Stomach (tissue), 9 donors: ENCODE data around the gene SLC33A1. TPM values are rescaled to one million over a fixed set of nuclear protein-coding genes. Genes with fewer than 3 reads are reported as not detected.
"Not testable (repeated sequence)": the region's sequence is repeated elsewhere in the genome, so short reads cannot be mapped to it uniquely, and the experiment has no call there.

Experiments
- DNase-seq, 2 donors: peaks; one replicate each; pipeline versions ENCODE4 v3.0.0 to v3.0.0-alpha.2; 2013 to 2019
- H3K27ac ChIP-seq, 5 donors: fragments of 200-600 bp in 4 of 5; sonication (generic) in 4 of 5; one replicate each; pipeline ENCODE4 v1.5.1; 2013 to 2019; ENCODE audit warnings: mild to moderate bottlenecking in 1 of 5, moderate library complexity in 1 of 5
- H3K27me3 ChIP-seq, 3 donors: fragments of 200-600 bp; sonication (generic); one replicate each; pipeline ENCODE4 v1.5.1; 2017 to 2019; ENCODE audit warnings: mixed run types in 1 of 3
- H3K36me3 ChIP-seq, 4 donors: fragments of 200-600 bp; sonication (generic); 1 replicate in 3 of 4; 2 replicates in 1 of 4; pipeline ENCODE4 v1.5.1; 2016 to 2019
- H3K4me1 ChIP-seq, 4 donors: fragments of 200-600 bp; sonication (generic); one replicate each; pipeline ENCODE4 v1.5.1; 2016 to 2019
- H3K4me3 ChIP-seq, 4 donors: fragments of 200-600 bp; sonication (generic) in 3 of 4; one replicate each; pipeline ENCODE4 v1.5.1; 2016 to 2019; ENCODE audit warnings: mild to moderate bottlenecking in 1 of 4
- H3K9me3 ChIP-seq, 4 donors: fragments of 200-600 bp; sonication (generic); one replicate each; pipeline ENCODE4 v1.5.1; 2016 to 2019
- CTCF ChIP-seq, 7 experiments: fragments of 450-650 bp in 4 of 7; fragments of 200-600 bp in 3 of 7; sonication (generic) in 3 of 7; IDR thresholded peaks; one replicate each; pipeline ENCODE4 v1.5.1; 2016 to 2019; ENCODE audit warnings: antibody characterized with exemption in 7 of 7, control low read depth in 2 of 7, mild to moderate bottlenecking in 1 of 7
- EP300 ChIP-seq: sonication (generic); formaldehyde crosslinking; IDR thresholded peaks from one replicate; pipeline ENCODE4 v1.6.1; 2017; ENCODE audit warnings: antibody characterized with exemption
- POLR2A ChIP-seq, 4 donors: fragments of 450-650 bp; IDR thresholded peaks; one replicate each; pipeline ENCODE4 v1.6.1; 2016; ENCODE audit warnings: antibody characterized with exemption in 4 of 4, control low read depth in 2 of 4, mild to moderate bottlenecking in 1 of 4, moderate library complexity in 1 of 4
- POLR2AphosphoS5 ChIP-seq, 3 donors: sonication (generic); formaldehyde crosslinking; IDR thresholded peaks; one replicate each; pipeline ENCODE4 v1.6.1; 2016; ENCODE audit warnings: antibody characterized with exemption in 3 of 3
- WGBS, 5 donors: extraction: QIAGEN DNeasy Blood & Tissue Kit in 3 of 5; methylation state at CpG; one replicate each; pipeline versions ENCODE4 v1.1.5 to v1.1.7; 2013 to 2018; 5-methylcytosine and 5-hydroxymethylcytosine counted together
- intact Hi-C: fragments of 100-400 bp; cut with DNase I; formaldehyde crosslinking; loops from one replicate; pipeline ENCODE4 v1.15.1; 2023; ENCODE audit warnings: low total_unique reads
- polyA plus RNA-seq, 3 donors: library from polyadenylated mRNA; stranded (reverse); fragments of 200-250 nt; gene quantifications; one replicate each; pipeline ENCODE4 v1.2.3, GENCODE V29; 2013
- total RNA-seq, 5 donors: library from RNA; depleted of rRNA; stranded (reverse); fragments of >200 nt; gene quantifications; one replicate each; pipeline versions ENCODE4 v1.1.0 to v1.2.3, GENCODE V29; 2014 to 2016
- donor health status: healthy with polysubstance abuse.
- donor health status: Bipolar disorder and iron deficiency.
- donor health status: healthy.

The SLC33A1 gene
- total and polyA plus RNA-seq, 8 donors: 3.1 to 51.0 (median 10.8) TPM

GRCh38 chr3:155890671-155891190 lies 36.5 kb upstream of the SLC33A1 start:
- Histone ChIP-seq H3K4me1 (peaks cover 0 to 32% (median 15%) of the 10 kb centered on the region in 4 donors), H3K4me3 (no peak overlapping the region), H3K9me3 (no peaks in the 10 kb centered on the region), H3K27me3 (no peaks in the 10 kb centered on the region), H3K36me3 (peaks cover 0 to 27% (median 24%) of the 10 kb centered on the region in 4 donors), H3K27ac (no peak overlapping the region)
- WGBS, 5 donors: 10 to 18% (median 12%) methylated on average over 2 of the region's 2 CpGs
- peak in 1 of 2 donors; percentile 38 for DNase-seq
- intact Hi-C loops: no loop called here
- TF ChIP-seq POLR2A (IDR thresholded peaks at IDR 0.05) (no peak), CTCF (IDR thresholded peaks at IDR 0.05) (no peak), EP300 (no peak), POLR2AphosphoS5 (IDR thresholded peaks at IDR 0.05) (no peak)

- intact Hi-C loops: no loop called here
Observed at GRCh38 chr3:155889952-155890351, 35.7 kb upstream of the SLC33A1 start.

DNA sequence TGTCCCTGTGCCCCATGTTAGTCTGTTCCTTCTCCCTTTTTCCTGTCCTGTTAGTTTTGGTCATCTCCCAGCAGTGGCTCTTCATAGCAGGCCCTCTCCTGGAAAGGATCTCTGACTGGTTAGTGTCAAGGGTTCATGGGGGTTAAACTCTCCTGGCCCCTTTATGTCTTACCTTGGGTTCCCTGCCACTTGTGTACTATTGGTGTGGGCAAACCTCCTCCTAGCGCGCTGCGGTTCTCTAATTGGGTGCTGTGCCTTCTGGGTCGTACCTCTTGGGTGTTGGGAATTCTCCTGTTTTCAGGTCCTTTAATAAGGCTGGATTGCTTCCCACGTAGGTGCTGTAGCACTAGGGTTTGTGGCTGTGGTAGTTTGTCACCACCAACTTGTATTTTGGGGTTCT lies 35.0 kb upstream of the SLC33A1 start:
- intact Hi-C loops: no loop called here
- Histone ChIP-seq H3K4me1 (peaks cover 0 to 38% (median 15%) of the 10 kb centered on the region in 4 donors), H3K36me3 (peaks cover 0 to 12% (median 9%) of the 10 kb centered on the region in 4 donors), H3K9me3 (no peaks in the 10 kb centered on the region), H3K4me3 (no peak overlapping the region), H3K27ac (no peak overlapping the region), H3K27me3 (no peaks in the 10 kb centered on the region)
- WGBS, 5 donors: 71 to 92% (median 91%) methylated on average over 5 of the region's 5 CpGs
- DNase-seq: no peak
- TF ChIP-seq POLR2AphosphoS5 (IDR thresholded peaks at IDR 0.05): no peak
- TF ChIP-seq POLR2A (IDR thresholded peaks at IDR 0.05): no peak
- TF ChIP-seq CTCF (IDR thresholded peaks at IDR 0.05): no peak
- no peak for TF ChIP-seq EP300

More at GRCh38 chr3:155889952-155890351, 35.7 kb upstream of the SLC33A1 start:
- 33 to 68% (median 48%) methylated on average over 1 of the region's 1 CpG for WGBS, 5 donors
- peaks cover 0 to 19% (median 17%) of the 10 kb centered on the region in 4 donors for H3K36me3 ChIP-seq
- H3K4me1 ChIP-seq: peaks cover 0 to 32% (median 15%) of the 10 kb centered on the region in 4 donors
- TF ChIP-seq EP300: no peak
- no peak for TF ChIP-seq CTCF (IDR thresholded peaks at IDR 0.05)
- no peak for TF ChIP-seq POLR2A (IDR thresholded peaks at IDR 0.05)
- H3K27ac ChIP-seq: no peak overlapping the region
- H3K27me3 ChIP-seq: no peaks in the 10 kb centered on the region
- no peak for DNase-seq
- no peak overlapping the region for H3K4me3 ChIP-seq
- H3K9me3 ChIP-seq: no peaks in the 10 kb centered on the region

GRCh38 chr3:155886915-155887314 lies 32.7 kb upstream of the SLC33A1 start:
- H3K4me3 ChIP-seq: no peak overlapping the region
- no peaks in the 10 kb centered on the region for H3K36me3 ChIP-seq
- no peak for DNase-seq
- intact Hi-C loops: no loop called here
- TF ChIP-seq CTCF (IDR thresholded peaks at IDR 0.05) (no peak), POLR2A (IDR thresholded peaks at IDR 0.05) (no peak), POLR2AphosphoS5 (IDR thresholded peaks at IDR 0.05) (no peak)
- no peaks in the 10 kb centered on the region for H3K9me3 ChIP-seq
- H3K27me3 ChIP-seq: no peaks in the 10 kb centered on the region
- 81 to 88% (median 83%) methylated on average over 1 of the region's 1 CpG for WGBS, 5 donors
- H3K4me1 ChIP-seq: peaks cover 2 to 55% (median 15%) of the 10 kb centered on the region in 4 donors
- no peak overlapping the region for H3K27ac ChIP-seq

GRCh38 chr3:155886348-155886747 lies 32.1 kb upstream of the SLC33A1 start:
- H3K36me3 ChIP-seq, intact Hi-C loops, H3K27me3 ChIP-seq, H3K9me3 ChIP-seq, DNase-seq, H3K27ac ChIP-seq, H3K4me3 ChIP-seq: not testable (repeated sequence)
- 88 to 97% (median 94%) methylated on average over 8 of the region's 8 CpGs for WGBS, 5 donors
- H3K4me1 ChIP-seq: peaks cover 5 to 59% (median 15%) of the 10 kb centered on the region in 4 donors
